GM12874 (cell line): Measurements from ENCODE around the gene USP48.

Source experiments
- TF ChIP-seq, protein P1 (sequence below): IDR thresholded peaks from 2 replicates; pipeline ENCODE4 v1.5.1; 2011; ENCODE audit warnings: low read depth, mild to moderate bottlenecking, control low read depth, low read length, moderate library complexity; ENCODE audit not compliant: insufficient read depth

The USP48 gene

DNA sequence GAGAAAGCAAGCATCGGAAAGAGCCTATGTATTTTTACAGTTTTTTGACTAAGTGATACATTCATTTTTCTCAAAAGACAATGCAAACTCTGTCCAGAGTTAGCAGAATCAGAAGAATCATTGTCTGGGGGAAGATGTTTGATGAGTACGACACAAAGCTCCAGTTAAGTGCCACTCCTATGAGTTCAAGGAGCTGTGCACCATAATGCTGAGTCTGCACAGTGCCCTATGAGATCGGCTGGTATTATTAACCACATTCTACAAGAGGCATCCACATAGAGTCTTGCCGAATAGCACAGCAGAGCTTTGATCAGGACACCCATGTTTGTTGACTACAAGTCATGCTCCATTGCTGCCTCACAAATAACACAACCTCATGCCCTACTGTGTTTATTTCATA lies 58.9 kb downstream of the USP48 start:
- TF ChIP-seq, protein P1, sequence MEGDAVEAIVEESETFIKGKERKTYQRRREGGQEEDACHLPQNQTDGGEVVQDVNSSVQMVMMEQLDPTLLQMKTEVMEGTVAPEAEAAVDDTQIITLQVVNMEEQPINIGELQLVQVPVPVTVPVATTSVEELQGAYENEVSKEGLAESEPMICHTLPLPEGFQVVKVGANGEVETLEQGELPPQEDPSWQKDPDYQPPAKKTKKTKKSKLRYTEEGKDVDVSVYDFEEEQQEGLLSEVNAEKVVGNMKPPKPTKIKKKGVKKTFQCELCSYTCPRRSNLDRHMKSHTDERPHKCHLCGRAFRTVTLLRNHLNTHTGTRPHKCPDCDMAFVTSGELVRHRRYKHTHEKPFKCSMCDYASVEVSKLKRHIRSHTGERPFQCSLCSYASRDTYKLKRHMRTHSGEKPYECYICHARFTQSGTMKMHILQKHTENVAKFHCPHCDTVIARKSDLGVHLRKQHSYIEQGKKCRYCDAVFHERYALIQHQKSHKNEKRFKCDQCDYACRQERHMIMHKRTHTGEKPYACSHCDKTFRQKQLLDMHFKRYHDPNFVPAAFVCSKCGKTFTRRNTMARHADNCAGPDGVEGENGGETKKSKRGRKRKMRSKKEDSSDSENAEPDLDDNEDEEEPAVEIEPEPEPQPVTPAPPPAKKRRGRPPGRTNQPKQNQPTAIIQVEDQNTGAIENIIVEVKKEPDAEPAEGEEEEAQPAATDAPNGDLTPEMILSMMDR = no peak

GRCh38 chr1:21721295-21721985 lies 61.5 kb downstream of the USP48 start:
- TF ChIP-seq, protein P1 = no peak

- TF ChIP-seq, protein P1 = no peak
Measured at GRCh38 chr1:21716169-21716568, 66.8 kb downstream of the USP48 start.

GRCh38 chr1:21707891-21708290 lies 75.1 kb downstream of the USP48 start:
- TF ChIP-seq, protein P1 = no peak

DNA sequence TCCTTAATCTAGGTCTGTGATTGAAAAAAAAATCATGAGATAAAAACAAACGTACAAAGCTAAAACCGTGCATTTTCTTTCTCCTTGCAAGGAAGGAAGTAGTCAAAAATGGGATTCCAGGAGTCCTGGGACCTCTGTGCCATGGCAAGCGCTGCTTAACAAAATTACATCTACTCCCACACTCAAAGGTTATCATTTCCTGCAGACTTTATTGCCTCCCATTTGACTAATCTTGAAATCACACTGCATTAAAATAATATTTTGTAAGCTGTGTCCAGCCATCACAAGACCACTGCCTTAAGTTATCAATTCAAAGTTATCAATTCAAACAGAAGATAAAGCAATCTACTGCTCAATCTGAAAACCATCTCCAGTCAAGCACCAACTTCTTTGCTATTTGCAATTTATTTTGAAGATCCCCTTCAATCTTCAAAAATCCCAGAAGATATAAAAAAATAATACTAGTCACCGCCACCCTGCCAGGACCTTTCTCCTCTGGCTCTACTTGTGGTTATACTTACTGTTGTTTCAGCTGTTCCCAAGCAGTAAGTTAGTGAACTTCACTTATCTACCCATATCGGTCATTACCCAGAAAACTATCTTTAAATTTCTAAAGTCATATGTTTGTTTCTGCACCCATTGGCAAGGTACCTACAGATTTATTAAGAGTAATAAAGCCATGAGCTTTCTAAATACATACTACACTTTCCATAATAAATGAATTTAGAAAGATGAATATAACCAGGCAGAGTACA lies 75.7 kb downstream of the USP48 start:
- TF ChIP-seq, protein P1 = no peak

DNA sequence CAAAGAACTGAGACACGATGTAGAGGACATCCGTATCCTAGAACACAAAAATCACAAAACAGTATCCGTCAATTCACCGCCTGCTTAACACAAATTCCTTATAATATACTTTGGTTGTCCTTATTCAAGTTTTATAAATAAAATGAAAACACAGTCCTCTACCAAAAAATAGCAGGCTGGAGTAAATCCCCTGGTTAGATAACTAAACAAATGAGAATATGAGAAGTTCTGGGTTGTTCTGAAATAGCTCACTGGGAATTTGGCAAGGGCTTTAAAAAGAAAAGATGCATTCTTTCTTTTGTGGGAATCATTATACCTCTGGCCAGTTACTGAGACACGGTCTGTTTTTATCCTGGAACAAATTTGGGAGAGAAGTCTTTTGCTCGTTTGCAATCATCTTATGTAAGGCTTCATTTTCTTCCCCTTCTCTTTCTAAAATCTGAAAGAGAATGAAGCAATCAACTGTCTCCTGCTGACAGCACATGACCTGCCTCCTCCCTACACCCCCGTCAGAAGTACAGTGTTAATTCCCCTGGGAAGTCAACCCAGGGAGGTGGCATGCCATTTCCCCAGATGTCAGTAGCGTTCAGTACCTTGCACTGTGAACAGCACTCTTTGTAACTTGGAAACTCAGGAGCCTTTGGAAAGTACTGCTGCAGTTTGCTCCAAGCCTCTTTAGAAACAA lies 76.7 kb downstream of the USP48 start:
- TF ChIP-seq, protein P1 = no peak

DNA sequence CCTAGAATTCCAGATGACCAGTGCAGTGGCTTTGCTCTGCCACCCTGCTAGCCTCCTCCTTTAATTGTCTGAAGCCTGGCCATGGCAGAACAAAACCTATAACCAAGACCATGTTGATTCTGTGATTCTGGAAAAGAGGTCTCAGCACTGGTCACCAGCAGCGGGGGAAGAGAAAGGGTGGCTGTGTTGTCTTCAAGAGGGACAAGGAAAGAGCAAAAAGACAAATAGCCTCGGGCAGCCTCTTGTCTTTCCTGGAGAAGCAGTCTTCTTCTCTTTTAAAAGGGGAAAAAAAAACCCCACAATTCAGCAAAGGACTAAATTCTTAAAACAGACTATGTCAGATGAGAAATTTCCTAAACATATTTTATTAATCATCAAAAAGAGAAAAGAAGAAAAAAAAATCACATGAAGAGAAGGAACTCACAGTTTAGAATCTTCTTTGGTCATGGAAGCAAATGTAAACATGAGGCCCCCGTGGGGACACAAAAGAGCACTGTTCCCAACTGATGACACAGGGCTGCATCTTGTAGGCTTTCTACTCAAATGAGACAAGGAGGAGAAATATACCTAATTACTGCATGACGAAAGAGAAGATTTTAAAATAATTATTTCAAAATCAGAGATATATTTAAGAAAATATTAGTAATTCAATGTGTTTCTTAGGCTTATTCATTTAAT lies 77.5 kb downstream of the USP48 start:
- TF ChIP-seq, protein P1 = no peak
